Activated naive CD4-positive, alpha-beta T cell treated with anti-CD3 and anti-CD28 coated beads, Interleukin-2, amount 50 U/mL, for 24 hours (primary cell): ENCODE measurements around the gene STS.
"Not testable (repeated sequence)": the region's sequence is repeated elsewhere in the genome, so short reads cannot be mapped to it uniquely, and the experiment has no call there.

ENCODE experiments used
- H3K27ac Mint-ChIP-seq: one replicate; pipeline ENCODE4 v1.8.0; 2021; ENCODE audit warnings: mild to moderate bottlenecking, mixed read lengths
- H3K27me3 Mint-ChIP-seq: one replicate; pipeline ENCODE4 v1.8.0; 2021; ENCODE audit warnings: mixed read lengths
- H3K36me3 Mint-ChIP-seq: one replicate; pipeline ENCODE4 v1.8.0; 2021; ENCODE audit warnings: mixed read lengths
- H3K4me1 Mint-ChIP-seq: one replicate; pipeline ENCODE4 v1.8.0; 2021; ENCODE audit warnings: mixed read lengths
- H3K4me3 Mint-ChIP-seq: one replicate; pipeline ENCODE4 v1.8.0; 2021; ENCODE audit warnings: mild to moderate bottlenecking, mixed read lengths
- H3K9me3 Mint-ChIP-seq: one replicate; pipeline ENCODE4 v1.8.0; 2021; ENCODE audit warnings: mixed read lengths

STS gene

GRCh38 chrX:7154041-7154597 is 6.6 kb downstream of the STS start:
- Mint-ChIP-seq H3K4me1 (no peaks in the 10 kb centered on the region), H3K36me3 (no peaks in the 10 kb centered on the region), H3K9me3 (no peaks in the 10 kb centered on the region), H3K27me3 (no peaks in the 10 kb centered on the region), H3K27ac (no peak overlapping the region), H3K4me3 (no peak overlapping the region)

GRCh38 chrX:7155163-7155562 is 7.7 kb downstream of the STS start:
- Mint-ChIP-seq H3K27ac (no peak overlapping the region), H3K36me3 (no peaks in the 10 kb centered on the region), H3K27me3 (no peaks in the 10 kb centered on the region), H3K9me3 (no peaks in the 10 kb centered on the region), H3K4me1 (no peaks in the 10 kb centered on the region), H3K4me3 (no peak overlapping the region)

DNA sequence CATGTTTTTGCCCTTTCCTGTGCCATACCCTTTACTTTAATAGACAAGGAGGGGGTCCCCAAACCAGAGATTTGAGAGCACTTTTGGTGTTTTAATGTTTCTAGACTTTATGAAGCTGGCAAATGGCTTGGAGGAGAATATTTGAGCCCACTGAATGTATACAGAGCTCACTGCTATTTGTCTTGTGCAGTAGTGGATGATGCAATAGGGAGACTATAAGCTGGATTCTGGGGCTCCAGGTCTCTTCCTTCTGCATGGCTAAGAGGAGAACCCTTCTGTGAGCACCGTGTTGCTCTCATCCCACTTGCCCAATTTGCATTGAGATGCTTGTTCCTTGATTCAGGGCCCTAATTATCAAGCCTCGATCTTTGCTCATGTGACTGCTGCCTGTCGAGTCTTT is 9.4 kb downstream of the STS start:
- no peaks in the 10 kb centered on the region for H3K36me3 Mint-ChIP-seq
- H3K27ac Mint-ChIP-seq = no peak overlapping the region
- H3K4me1 Mint-ChIP-seq = no peaks in the 10 kb centered on the region
- H3K9me3 Mint-ChIP-seq = no peaks in the 10 kb centered on the region
- no peak overlapping the region for H3K4me3 Mint-ChIP-seq
- H3K27me3 Mint-ChIP-seq = no peaks in the 10 kb centered on the region

GRCh38 chrX:7158468-7158990 is 11.0 kb downstream of the STS start:
- Mint-ChIP-seq H3K9me3 (no peaks in the 10 kb centered on the region), H3K4me1 (no peaks in the 10 kb centered on the region), H3K27me3 (no peaks in the 10 kb centered on the region), H3K36me3 (no peaks in the 10 kb centered on the region), H3K4me3 (no peak overlapping the region), H3K27ac (no peak overlapping the region)

DNA sequence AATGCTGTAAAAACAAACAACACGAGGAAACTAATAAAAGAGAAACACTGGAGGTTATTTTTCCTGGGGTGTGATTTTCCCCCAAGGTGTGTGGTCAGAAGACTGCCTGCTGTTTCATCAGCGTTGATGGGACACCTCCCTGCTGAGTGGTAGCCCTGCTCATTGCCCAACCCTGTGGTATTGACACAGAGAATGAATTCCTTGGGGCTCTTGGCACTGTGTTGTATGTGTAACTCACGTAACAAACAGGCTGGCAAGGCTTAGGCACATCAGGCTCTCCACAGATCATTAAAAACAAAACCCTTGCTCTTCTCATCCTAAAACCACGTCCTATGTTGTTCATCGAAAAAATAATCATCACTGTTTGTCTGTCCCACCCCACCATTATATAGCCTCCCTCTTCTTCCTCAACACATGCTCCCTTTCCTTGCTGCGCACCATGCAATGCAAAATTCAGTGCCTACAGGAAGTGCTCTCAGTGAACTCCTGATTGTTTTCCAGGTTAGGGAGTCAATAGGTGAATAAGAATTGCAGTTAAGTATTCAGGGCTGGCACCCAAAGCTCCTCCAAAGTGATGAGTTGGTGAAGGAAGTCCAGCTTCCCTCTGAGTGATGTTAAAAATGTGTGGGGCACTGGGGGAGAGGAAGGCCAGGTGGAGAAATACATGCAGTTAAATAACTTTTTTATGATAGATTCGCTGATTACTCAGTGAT is 11.8 kb downstream of the STS start:
- Mint-ChIP-seq H3K27me3 (no peaks in the 10 kb centered on the region), H3K27ac (no peak overlapping the region), H3K36me3 (no peaks in the 10 kb centered on the region), H3K4me3 (no peak overlapping the region), H3K4me1 (no peaks in the 10 kb centered on the region), H3K9me3 (no peaks in the 10 kb centered on the region)

- Mint-ChIP-seq H3K27me3 (no peaks in the 10 kb centered on the region), H3K4me1 (no peaks in the 10 kb centered on the region), H3K4me3 (no peak overlapping the region), H3K36me3 (no peaks in the 10 kb centered on the region), H3K27ac (no peak overlapping the region), H3K9me3 (no peaks in the 10 kb centered on the region)
These were observed 15.7 kb downstream of the STS start for GRCh38 chrX:7163146-7163677.

DNA sequence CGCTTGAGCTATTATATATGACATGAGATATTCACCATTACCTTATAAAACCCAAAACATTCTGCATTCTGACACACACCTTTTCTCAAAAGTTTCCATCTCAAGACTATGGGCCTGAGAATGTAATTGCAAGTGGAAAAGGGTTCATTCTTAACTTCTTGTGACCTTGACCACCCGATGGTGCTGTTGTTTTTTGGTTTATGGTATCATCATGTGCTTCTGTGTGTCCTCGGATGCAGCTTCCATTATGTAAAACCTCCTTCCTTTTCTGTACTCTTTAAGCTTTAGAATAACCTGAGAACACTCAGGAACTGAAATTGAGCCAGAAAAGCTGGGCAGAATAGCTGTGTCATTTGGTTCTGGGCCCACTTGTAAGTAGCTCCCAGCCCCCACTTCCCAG is 16.7 kb downstream of the STS start:
- Mint-ChIP-seq H3K4me1 (no peaks in the 10 kb centered on the region), H3K27me3 (no peaks in the 10 kb centered on the region), H3K4me3 (no peak overlapping the region), H3K9me3 (no peaks in the 10 kb centered on the region), H3K27ac (no peak overlapping the region), H3K36me3 (no peaks in the 10 kb centered on the region)

- H3K9me3 Mint-ChIP-seq = no peaks in the 10 kb centered on the region
- no peaks in the 10 kb centered on the region for H3K36me3 Mint-ChIP-seq
These were observed 20.9 kb downstream of the STS start for GRCh38 chrX:7168371-7168770.

DNA sequence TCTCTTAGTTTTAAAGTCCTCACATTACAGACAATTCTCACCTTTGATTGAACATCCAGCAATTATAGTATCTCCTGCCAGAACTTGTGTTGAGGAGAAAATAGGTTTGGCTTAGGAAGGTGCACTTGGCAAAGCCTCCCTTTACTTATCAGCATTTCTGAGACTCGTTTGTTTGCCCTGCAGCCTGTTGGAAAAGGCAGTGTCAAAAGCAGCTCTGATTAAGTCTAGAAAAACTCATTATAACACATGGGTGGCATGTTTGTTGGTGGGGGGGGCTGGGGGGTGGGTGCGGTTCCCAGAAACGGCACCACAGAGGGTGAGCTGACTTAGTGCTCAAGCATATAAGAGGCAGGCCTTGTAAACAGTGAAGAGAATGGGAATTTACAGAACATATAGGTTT is 22.1 kb downstream of the STS start:
- H3K36me3 Mint-ChIP-seq = no peaks in the 10 kb centered on the region
- H3K4me1 Mint-ChIP-seq = no peaks in the 10 kb centered on the region
- H3K27me3 Mint-ChIP-seq = no peaks in the 10 kb centered on the region
- H3K9me3 Mint-ChIP-seq = no peaks in the 10 kb centered on the region
- H3K4me3 Mint-ChIP-seq = no peak overlapping the region
- H3K27ac Mint-ChIP-seq = no peak overlapping the region

More at GRCh38 chrX:7168371-7168770, 20.9 kb downstream of the STS start:
- Mint-ChIP-seq H3K27me3 (no peaks in the 10 kb centered on the region), H3K27ac (no peak overlapping the region), H3K4me1 (no peaks in the 10 kb centered on the region), H3K4me3 (no peak overlapping the region)

- no peaks in the 10 kb centered on the region for H3K36me3 Mint-ChIP-seq
- no peaks in the 10 kb centered on the region for H3K4me1 Mint-ChIP-seq
- no peaks in the 10 kb centered on the region for H3K9me3 Mint-ChIP-seq
- no peak overlapping the region for H3K4me3 Mint-ChIP-seq
- no peaks in the 10 kb centered on the region for H3K27me3 Mint-ChIP-seq
- no peak overlapping the region for H3K27ac Mint-ChIP-seq
These were observed 23.4 kb downstream of the STS start for GRCh38 chrX:7170898-7171297.

- H3K9me3 Mint-ChIP-seq, H3K4me1 Mint-ChIP-seq, H3K27me3 Mint-ChIP-seq, H3K36me3 Mint-ChIP-seq, H3K4me3 Mint-ChIP-seq, H3K27ac Mint-ChIP-seq: not testable (repeated sequence)
These were observed 31.3 kb downstream of the STS start for GRCh38 chrX:7178859-7179258.

- Mint-ChIP-seq H3K27ac (no peak overlapping the region), H3K4me3 (no peak overlapping the region), H3K9me3 (no peaks in the 10 kb centered on the region), H3K27me3 (no peaks in the 10 kb centered on the region), H3K4me1 (no peaks in the 10 kb centered on the region), H3K36me3 (no peaks in the 10 kb centered on the region)
These were observed 31.9 kb downstream of the STS start for GRCh38 chrX:7179446-7179845.

GRCh38 chrX:7184816-7185215 is 37.3 kb downstream of the STS start:
- Mint-ChIP-seq H3K36me3 (no peaks in the 10 kb centered on the region), H3K4me1 (no peaks in the 10 kb centered on the region), H3K27ac (no peak overlapping the region), H3K27me3 (no peaks in the 10 kb centered on the region), H3K4me3 (no peak overlapping the region), H3K9me3 (no peaks in the 10 kb centered on the region)

- Mint-ChIP-seq H3K4me1 (no peaks in the 10 kb centered on the region), H3K27me3 (no peaks in the 10 kb centered on the region), H3K9me3 (no peaks in the 10 kb centered on the region), H3K4me3 (no peak overlapping the region), H3K36me3 (no peaks in the 10 kb centered on the region), H3K27ac (no peak overlapping the region)
These were observed 41.2 kb downstream of the STS start for GRCh38 chrX:7188672-7189071.

DNA sequence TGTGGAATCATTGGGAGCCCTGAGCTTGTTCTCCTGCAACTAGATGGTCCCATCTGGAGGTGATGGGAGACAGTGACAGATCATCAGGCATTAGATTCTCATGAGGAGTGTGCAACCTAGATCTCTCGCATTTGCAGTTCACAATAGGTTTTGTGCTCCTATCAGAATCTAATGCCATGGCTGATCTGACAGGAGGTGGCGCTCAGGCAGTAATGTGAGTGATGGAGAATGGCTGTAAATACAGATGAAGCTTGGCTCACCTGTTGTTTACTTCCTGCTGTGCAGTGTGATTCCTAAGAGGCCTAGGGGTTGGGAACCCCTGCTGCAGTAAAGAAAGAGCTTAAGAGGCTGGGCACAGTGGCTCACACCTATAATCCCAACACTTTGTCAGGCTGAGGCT is 42.6 kb downstream of the STS start:
- no peaks in the 10 kb centered on the region for H3K4me1 Mint-ChIP-seq
- H3K9me3 Mint-ChIP-seq = no peaks in the 10 kb centered on the region
- H3K36me3 Mint-ChIP-seq = no peaks in the 10 kb centered on the region
- H3K4me3 Mint-ChIP-seq = no peak overlapping the region
- no peak overlapping the region for H3K27ac Mint-ChIP-seq
- H3K27me3 Mint-ChIP-seq = no peaks in the 10 kb centered on the region

GRCh38 chrX:7191681-7192110 is 44.2 kb downstream of the STS start:
- Mint-ChIP-seq H3K27ac (no peak overlapping the region), H3K36me3 (no peaks in the 10 kb centered on the region), H3K4me3 (no peak overlapping the region), H3K9me3 (no peaks in the 10 kb centered on the region), H3K27me3 (no peaks in the 10 kb centered on the region), H3K4me1 (no peaks in the 10 kb centered on the region)
